Neural progenitor cell (in vitro differentiated cells): Measurements from ENCODE around the gene ARID4B. TPM values are rescaled to one million over a fixed set of nuclear protein-coding genes. Genes with fewer than 3 reads are reported as not detected.

Experiments
- DNase-seq: peaks from one replicate; pipeline ENCODE4 v3.0.0-alpha.2; 2016; ENCODE audit warnings: low spot score
- H2AFZ ChIP-seq: fragments of 200-600 bp; sonication (generic); replicated peaks from 2 replicates; pipeline ENCODE4 v1.6.1; 2016; ENCODE audit warnings: antibody characterized with exemption
- H3F3A ChIP-seq: fragments of 200-600 bp; sonication (generic); 2 replicates; pipeline ENCODE4 v1.6.1; 2016; ENCODE audit warnings: antibody characterized with exemption, low read depth
- H3K27ac ChIP-seq: fragments of 200-600 bp; sonication (generic); 2 replicates; pipeline ENCODE4 v1.5.1; 2016; ENCODE audit warnings: mild to moderate bottlenecking
- H3K27me3 ChIP-seq: fragments of 200-600 bp; sonication (generic); 2 replicates; pipeline ENCODE4 v1.6.1; 2016; ENCODE audit warnings: mild to moderate bottlenecking, moderate library complexity
- H3K36me3 ChIP-seq: fragments of 200-600 bp; sonication (generic); 2 replicates; pipeline ENCODE4 v1.5.1; 2016
- H3K4me1 ChIP-seq: fragments of 200-600 bp; sonication (generic); 2 replicates; pipeline ENCODE4 v1.6.1; 2016; ENCODE audit warnings: mixed run types
- H3K4me2 ChIP-seq: fragments of 200-600 bp; sonication (generic); 2 replicates; pipeline ENCODE4 v1.6.1; 2016
- H3K4me3 ChIP-seq: fragments of 200-600 bp; sonication (generic); 2 replicates; pipeline ENCODE4 v1.5.1; 2016
- H3K79me2 ChIP-seq: fragments of 200-600 bp; sonication (generic); 2 replicates; pipeline ENCODE4 v1.6.1; 2016; ENCODE audit warnings: low read depth
- H3K9ac ChIP-seq: fragments of 200-600 bp; sonication (generic); 2 replicates; pipeline ENCODE4 v1.6.1; 2016
- H3K9me3 ChIP-seq: fragments of 200-600 bp; sonication (generic); 2 replicates; pipeline ENCODE4 v1.5.1; 2016; ENCODE audit warnings: low read depth
- H4K20me1 ChIP-seq: fragments of 200-600 bp; sonication (generic); 2 replicates; pipeline ENCODE4 v1.6.1; 2016; ENCODE audit warnings: low read depth
- H3K27ac Mint-ChIP-seq: 3 replicates; pipeline ENCODE4 v1.8.0; 2021; ENCODE audit warnings: mixed read lengths
- H3K27me3 Mint-ChIP-seq: 2 replicates; pipeline ENCODE4 v1.8.0; 2022; ENCODE audit warnings: low read depth, mild to moderate bottlenecking, inconsistent platforms, moderate library complexity, mixed read lengths; ENCODE audit not compliant: insufficient read depth
- H3K36me3 Mint-ChIP-seq: 3 replicates; pipeline ENCODE4 v1.8.0; 2021; ENCODE audit warnings: mixed read lengths
- H3K4me1 Mint-ChIP-seq: 3 replicates; pipeline ENCODE4 v1.8.0; 2021; ENCODE audit warnings: mixed read lengths
- H3K4me3 Mint-ChIP-seq: 3 replicates; pipeline ENCODE4 v1.8.0; 2021; ENCODE audit warnings: mild to moderate bottlenecking, moderate library complexity, mixed read lengths
- H3K9me3 Mint-ChIP-seq: 3 replicates; pipeline ENCODE4 v1.8.0; 2020; ENCODE audit warnings: mixed read lengths
- EZH2 ChIP-seq: fragments of 200-600 bp; sonication (generic); IDR thresholded peaks from 2 replicates; pipeline ENCODE4 v1.6.1; 2017; ENCODE audit warnings: antibody characterized with exemption, mild to moderate bottlenecking, moderate library complexity
- EZH2phosphoT487 ChIP-seq: fragments of 200-600 bp; sonication (generic); IDR thresholded peaks from 2 replicates; pipeline ENCODE4 v1.6.1; 2017; ENCODE audit warnings: antibody characterized with exemption
- total RNA-seq: library from RNA; depleted of rRNA; stranded (reverse); fragments of >200 nt; gene quantifications from 2 replicates; pipeline ENCODE4 v1.2.3, GENCODE V29; 2015; ENCODE audit warnings: low replicate concordance
- TF ChIP-seq, protein P1 (sequence below): fragments of 200-600 bp; sonication (generic); IDR thresholded peaks from 2 replicates; pipeline ENCODE4 v1.5.1; 2017; ENCODE audit warnings: antibody characterized with exemption, mild to moderate bottlenecking

The ARID4B gene
- total RNA-seq, 1 donor from 2014 or later, result 65.8 TPM

DNA sequence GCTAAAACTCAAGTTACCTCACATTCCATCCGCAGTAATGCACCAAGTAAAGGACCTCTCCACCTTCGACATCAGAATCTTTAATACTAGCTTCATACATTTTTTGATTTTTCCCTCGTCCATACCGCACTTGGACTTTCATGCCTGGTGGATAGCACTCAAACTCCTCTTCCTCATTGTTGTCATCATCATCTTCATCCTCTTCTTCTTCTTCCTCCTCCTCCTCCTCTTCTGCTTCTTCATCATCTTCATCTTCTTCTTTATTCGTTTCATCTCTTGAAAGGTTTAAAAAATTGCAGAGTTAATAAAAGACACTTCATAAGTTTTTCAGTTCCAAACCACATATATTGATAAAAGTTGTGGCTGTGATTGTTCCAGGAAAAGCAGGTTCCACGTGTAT, 114.2 kb downstream of the ARID4B start:
- no peaks in the 10 kb centered on the region for H3K9me3 ChIP-seq
- no peaks in the 10 kb centered on the region for H3K27me3 ChIP-seq
- Mint-ChIP-seq H3K4me1 (no peaks in the 10 kb centered on the region), H3K27me3 (no peaks in the 10 kb centered on the region), H3K27ac (no peak overlapping the region), H3K4me3 (no peak overlapping the region), H3K9me3 (no peaks in the 10 kb centered on the region), H3K36me3 (peaks cover 20% of the 10 kb centered on the region)
- no peak overlapping the region for H2AFZ ChIP-seq
- H3K9ac ChIP-seq, result no peak overlapping the region
- peaks cover 8% of the 10 kb centered on the region for H3K36me3 ChIP-seq
- H3K4me2 ChIP-seq, result no peak overlapping the region
- no peak overlapping the region for H3K27ac ChIP-seq
- peaks cover 1% of the 10 kb centered on the region for H3F3A ChIP-seq
- no peaks in the 10 kb centered on the region for H4K20me1 ChIP-seq
- no peak for TF ChIP-seq EZH2phosphoT487
- TF ChIP-seq, protein P1, sequence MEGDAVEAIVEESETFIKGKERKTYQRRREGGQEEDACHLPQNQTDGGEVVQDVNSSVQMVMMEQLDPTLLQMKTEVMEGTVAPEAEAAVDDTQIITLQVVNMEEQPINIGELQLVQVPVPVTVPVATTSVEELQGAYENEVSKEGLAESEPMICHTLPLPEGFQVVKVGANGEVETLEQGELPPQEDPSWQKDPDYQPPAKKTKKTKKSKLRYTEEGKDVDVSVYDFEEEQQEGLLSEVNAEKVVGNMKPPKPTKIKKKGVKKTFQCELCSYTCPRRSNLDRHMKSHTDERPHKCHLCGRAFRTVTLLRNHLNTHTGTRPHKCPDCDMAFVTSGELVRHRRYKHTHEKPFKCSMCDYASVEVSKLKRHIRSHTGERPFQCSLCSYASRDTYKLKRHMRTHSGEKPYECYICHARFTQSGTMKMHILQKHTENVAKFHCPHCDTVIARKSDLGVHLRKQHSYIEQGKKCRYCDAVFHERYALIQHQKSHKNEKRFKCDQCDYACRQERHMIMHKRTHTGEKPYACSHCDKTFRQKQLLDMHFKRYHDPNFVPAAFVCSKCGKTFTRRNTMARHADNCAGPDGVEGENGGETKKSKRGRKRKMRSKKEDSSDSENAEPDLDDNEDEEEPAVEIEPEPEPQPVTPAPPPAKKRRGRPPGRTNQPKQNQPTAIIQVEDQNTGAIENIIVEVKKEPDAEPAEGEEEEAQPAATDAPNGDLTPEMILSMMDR, result no peak
- TF ChIP-seq EZH2, result no peak
- H3K4me1 ChIP-seq, result no peaks in the 10 kb centered on the region
- no peak overlapping the region for H3K4me3 ChIP-seq
- DNase-seq, result no peak
- H3K79me2 ChIP-seq, result no peaks in the 10 kb centered on the region

DNA sequence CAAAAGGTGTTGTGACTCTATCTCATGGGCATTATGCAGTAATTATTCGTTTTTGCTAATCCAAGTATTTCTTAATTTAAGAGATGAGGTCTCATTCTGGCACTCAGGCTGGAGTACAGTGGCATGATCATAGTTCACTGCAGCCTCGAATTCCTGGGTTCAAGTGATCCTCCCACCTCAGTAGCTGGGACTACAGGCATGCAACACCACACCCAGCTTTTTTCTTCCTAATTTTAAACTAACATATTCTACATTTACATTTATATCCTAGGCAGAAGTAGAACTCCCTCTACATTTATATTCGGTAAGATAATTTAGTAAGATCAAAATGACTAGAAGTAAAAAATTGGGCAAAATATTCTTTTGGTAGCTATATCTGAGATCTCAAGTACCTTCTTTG, 116.5 kb downstream of the ARID4B start:
- Histone ChIP-seq H3K4me1 (no peaks in the 10 kb centered on the region), H3F3A (peaks cover 6% of the 10 kb centered on the region), H3K79me2 (no peaks in the 10 kb centered on the region), H2AFZ (no peak overlapping the region), H3K4me2 (no peak overlapping the region), H3K27ac (no peak overlapping the region), H3K4me3 (no peak overlapping the region), H3K9me3 (no peaks in the 10 kb centered on the region), H3K27me3 (no peaks in the 10 kb centered on the region), H3K9ac (no peak overlapping the region), H3K36me3 (peaks cover 8% of the 10 kb centered on the region), H4K20me1 (no peaks in the 10 kb centered on the region)
- no peak for DNase-seq
- Mint-ChIP-seq H3K4me3 (no peak overlapping the region), H3K36me3 (peaks cover 26% of the 10 kb centered on the region), H3K27me3 (no peaks in the 10 kb centered on the region), H3K9me3 (no peaks in the 10 kb centered on the region), H3K27ac (no peak overlapping the region), H3K4me1 (no peaks in the 10 kb centered on the region)
- TF ChIP-seq EZH2, result no peak
- no peak for TF ChIP-seq EZH2phosphoT487
- TF ChIP-seq, protein P1, result no peak

DNA sequence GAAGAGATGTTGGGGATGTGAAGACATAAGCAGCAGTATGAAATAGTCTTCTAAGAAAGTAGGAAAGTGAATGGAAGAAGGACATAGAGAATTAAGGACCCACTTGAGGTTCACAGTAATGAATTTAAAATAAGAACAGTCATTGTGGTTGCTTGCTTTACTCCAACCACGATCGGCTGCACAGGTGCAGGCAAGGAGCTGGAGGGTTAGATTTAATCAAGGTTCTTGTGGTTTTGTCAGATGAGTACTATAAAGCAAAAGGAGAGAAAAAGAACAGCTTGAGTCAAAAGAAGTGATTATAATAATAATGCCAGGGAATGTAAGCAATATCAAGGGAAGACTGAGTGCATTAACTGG, 120.8 kb downstream of the ARID4B start:
- no peak overlapping the region for H3K4me3 Mint-ChIP-seq
- no peaks in the 10 kb centered on the region for H3K27me3 ChIP-seq
- H3K36me3 Mint-ChIP-seq, result peaks cover 39% of the 10 kb centered on the region
- H3K9ac ChIP-seq, result no peak overlapping the region
- no peaks in the 10 kb centered on the region for H3K9me3 Mint-ChIP-seq
- no peak overlapping the region for H3K4me3 ChIP-seq
- H3K79me2 ChIP-seq, result peaks cover 13% of the 10 kb centered on the region
- no peaks in the 10 kb centered on the region for H4K20me1 ChIP-seq
- H3K4me1 Mint-ChIP-seq, result no peaks in the 10 kb centered on the region
- no peak for DNase-seq
- no peak overlapping the region for H3K27ac Mint-ChIP-seq
- no peaks in the 10 kb centered on the region for H3K9me3 ChIP-seq
- TF ChIP-seq EZH2phosphoT487, result no peak
- no peaks in the 10 kb centered on the region for H3K4me1 ChIP-seq
- H3K27me3 Mint-ChIP-seq, result peaks cover 2% of the 10 kb centered on the region
- H2AFZ ChIP-seq, result no peak overlapping the region
- no peak overlapping the region for H3K4me2 ChIP-seq
- H3K36me3 ChIP-seq, result peaks cover 12% of the 10 kb centered on the region
- H3F3A ChIP-seq, result peaks cover 20% of the 10 kb centered on the region
- H3K27ac ChIP-seq, result peak overlapping the region; percentile 7

DNA sequence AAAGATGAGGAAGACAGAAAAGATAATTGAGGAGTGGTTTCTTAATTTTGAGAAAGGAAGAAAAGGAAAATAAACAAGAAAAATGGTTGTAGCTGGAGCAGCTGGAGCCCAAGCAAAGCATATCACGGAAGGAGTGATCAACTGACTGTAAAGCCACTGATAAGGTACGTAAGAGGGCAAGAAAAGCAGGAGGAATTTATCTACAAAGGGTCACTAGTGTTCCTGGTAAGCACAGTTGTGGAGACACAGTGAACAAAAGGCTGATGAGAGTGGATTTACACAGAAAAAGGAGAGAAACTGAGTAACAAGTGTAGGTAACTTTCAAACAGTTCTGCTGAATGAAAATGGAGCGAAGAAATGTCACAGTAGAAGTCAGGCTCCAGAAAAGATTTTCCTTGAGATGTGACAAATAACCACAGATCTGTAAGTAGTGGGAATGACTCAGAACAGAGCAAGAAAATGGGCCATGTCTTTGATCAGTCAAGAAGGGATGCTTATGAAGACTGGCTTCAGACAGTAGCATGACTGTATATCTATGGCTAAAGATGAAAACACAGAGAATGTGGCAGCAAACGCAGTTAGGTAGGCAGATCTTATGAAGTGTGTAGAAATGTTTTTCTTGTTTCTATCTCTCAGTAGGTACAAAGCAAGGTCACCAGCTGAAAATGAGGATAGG, 121.3 kb downstream of the ARID4B start:
- Histone ChIP-seq H3K36me3 (peaks cover 12% of the 10 kb centered on the region), H3K79me2 (peaks cover 13% of the 10 kb centered on the region), H3K9ac (no peak overlapping the region), H3K4me2 (no peak overlapping the region), H3K4me3 (no peak overlapping the region), H3K27ac (peak overlapping the region; percentile 7), H3K9me3 (no peaks in the 10 kb centered on the region), H3K4me1 (no peaks in the 10 kb centered on the region), H4K20me1 (no peaks in the 10 kb centered on the region), H2AFZ (no peak overlapping the region), H3F3A (peaks cover 24% of the 10 kb centered on the region), H3K27me3 (no peaks in the 10 kb centered on the region)
- Mint-ChIP-seq H3K4me1 (no peaks in the 10 kb centered on the region), H3K36me3 (peaks cover 37% of the 10 kb centered on the region), H3K4me3 (no peak overlapping the region), H3K27me3 (peaks cover 2% of the 10 kb centered on the region), H3K27ac (no peak overlapping the region), H3K9me3 (no peaks in the 10 kb centered on the region)
- no peak for DNase-seq
- TF ChIP-seq, protein P1, result no peak
- no peak for TF ChIP-seq EZH2phosphoT487
- TF ChIP-seq EZH2, result no peak
